Thyroid gland (tissue), 4 donors: ENCODE measurements around the gene ACBD4. TPM values are rescaled to one million over a fixed set of nuclear protein-coding genes. Genes with fewer than 3 reads are reported as not detected.
A peak's percentile ranks its signal among the peaks of the same experiment; 100 is the strongest.

Experiments used
- DNase-seq, 2 donors: peaks; one replicate each; pipeline ENCODE4 v3.0.0-alpha.2; 2019
- H3K27ac ChIP-seq, 3 donors: fragments of 200-600 bp; sonication (generic); 1 replicate in 2 of 3; 2 replicates in 1 of 3; pipeline ENCODE4 v1.5.1; 2016 to 2019; ENCODE audit warnings: mild to moderate bottlenecking in 1 of 3, moderate library complexity in 1 of 3
- H3K27me3 ChIP-seq: fragments of 200-600 bp; sonication (generic); one replicate; pipeline ENCODE4 v1.5.1; 2019
- H3K36me3 ChIP-seq, 2 donors: fragments of 200-600 bp; sonication (generic); one replicate each; pipeline ENCODE4 v1.5.1; 2016 to 2019
- H3K4me1 ChIP-seq, 2 donors: fragments of 200-600 bp; sonication (generic); one replicate each; pipeline ENCODE4 v1.5.1; 2017 to 2019
- H3K4me3 ChIP-seq, 3 donors: fragments of 200-600 bp; sonication (generic); replicated peaks in 1 of 3; 1 replicate in 2 of 3; 2 replicates in 1 of 3; pipeline ENCODE4 v1.5.1; 2016; ENCODE audit warnings: mild to moderate bottlenecking in 1 of 3
- H3K9me3 ChIP-seq: fragments of 200-600 bp; sonication (generic); one replicate; pipeline ENCODE4 v1.5.1; 2017
- CTCF ChIP-seq, 6 experiments: fragments of 200-600 bp in 3 of 6; fragments of 450-650 bp in 3 of 6; sonication (generic) in 3 of 6; IDR thresholded peaks; one replicate each; pipeline ENCODE4 v1.5.1; 2016 to 2019; ENCODE audit warnings: antibody characterized with exemption in 6 of 6, mild to moderate bottlenecking in 2 of 6, inconsistent platforms in 1 of 6, moderate library complexity in 1 of 6
- POLR2A ChIP-seq, 2 donors: fragments of 450-650 bp; IDR thresholded peaks; one replicate each; pipeline ENCODE4 v1.6.1; 2017; ENCODE audit warnings: antibody characterized with exemption in 2 of 2, mild to moderate bottlenecking in 2 of 2, moderate library complexity in 1 of 2
- WGBS, 2 donors: methylation state at CpG; one replicate each; pipeline ENCODE4 v1.1.5; 2017; 5-methylcytosine and 5-hydroxymethylcytosine counted together
- intact Hi-C: fragments of 100-400 bp; cut with DNase I; formaldehyde crosslinking; loops from one replicate; pipeline ENCODE4 v1.15.1; 2023
- total RNA-seq, 4 donors: library from RNA; depleted of rRNA; stranded (reverse); fragments of >200 nt; gene quantifications; one replicate each; pipeline ENCODE4 v1.2.3, GENCODE V29; 2016

ACBD4 gene
- total RNA-seq, 4 donors from 2014 or later, result 16.7 to 20.4 (median 17.7) TPM

GRCh38 chr17:45093444-45094110, 41.9 kb upstream of the ACBD4 start:
- H3K27ac ChIP-seq, result peak overlapping the region; percentile 45 to 96 (median 81)
- intact Hi-C loops, result no loop called here
- WGBS, 2 donors, result 62 to 78% methylated on average over 12 to 13 of the region's 13 CpGs
- peaks cover 34 to 61% of the 10 kb centered on the region in 2 donors for H3K36me3 ChIP-seq
- H3K27me3 ChIP-seq, result no peaks in the 10 kb centered on the region
- H3K4me3 ChIP-seq, result no peak overlapping the region
- TF ChIP-seq CTCF (IDR thresholded peaks at IDR 0.05), result no peak
- TF ChIP-seq POLR2A (IDR thresholded peaks at IDR 0.05), result no peak
- peak in 1 of 2 donors; percentile 33 for DNase-seq
- H3K9me3 ChIP-seq, result no peaks in the 10 kb centered on the region
- peaks cover 28 to 44% of the 10 kb centered on the region in 2 donors for H3K4me1 ChIP-seq

- DNase-seq, result no peak
- intact Hi-C loops, result loop anchor here (5.0 kb wide), 1 partner anchor 74 kb away; no protein-coding TSS in a partner anchor
- H3K4me1 ChIP-seq, result peaks cover 17 to 40% of the 10 kb centered on the region in 2 donors
- no peaks in the 10 kb centered on the region for H3K9me3 ChIP-seq
- TF ChIP-seq CTCF (IDR thresholded peaks at IDR 0.05) (peak in 1 of 6 experiments; percentile 23), POLR2A (IDR thresholded peaks at IDR 0.05) (no peak)
- no peak overlapping the region for H3K27ac ChIP-seq
- H3K36me3 ChIP-seq, result peaks cover 42 to 68% of the 10 kb centered on the region in 2 donors
- 68 to 86% methylated on average over 3 of the region's 3 CpGs for WGBS, 2 donors
- no peak overlapping the region for H3K4me3 ChIP-seq
- no peaks in the 10 kb centered on the region for H3K27me3 ChIP-seq
These were observed 39.3 kb upstream of the ACBD4 start for GRCh38 chr17:45096141-45096540.

- no peak for TF ChIP-seq CTCF (IDR thresholded peaks at IDR 0.05)
- no peak for TF ChIP-seq POLR2A (IDR thresholded peaks at IDR 0.05)
- intact Hi-C loops, result loop anchor here (5.0 kb wide), 1 partner anchor 75 kb away; no protein-coding TSS in a partner anchor
- Histone ChIP-seq H3K9me3 (no peaks in the 10 kb centered on the region), H3K36me3 (peaks cover 48 to 66% of the 10 kb centered on the region in 2 donors), H3K27me3 (no peaks in the 10 kb centered on the region), H3K4me3 (no peak overlapping the region), H3K4me1 (peaks cover 17 to 41% of the 10 kb centered on the region in 2 donors), H3K27ac (peak overlapping the region in 1 of 3 donors; percentile 4)
- 91 to 95% methylated on average over 11 of the region's 11 CpGs for WGBS, 2 donors
- no peak for DNase-seq
These were observed 38.6 kb upstream of the ACBD4 start for GRCh38 chr17:45096926-45097325.

GRCh38 chr17:45098081-45098868, 37.2 kb upstream of the ACBD4 start:
- no peak for TF ChIP-seq CTCF (IDR thresholded peaks at IDR 0.05)
- no peak for TF ChIP-seq POLR2A (IDR thresholded peaks at IDR 0.05)
- H3K9me3 ChIP-seq, result no peaks in the 10 kb centered on the region
- peaks cover 7 to 41% of the 10 kb centered on the region in 2 donors for H3K4me1 ChIP-seq
- 80 to 91% methylated on average over 9 to 13 of the region's 13 CpGs for WGBS, 2 donors
- intact Hi-C loops, result loop anchor here (5.0 kb wide), 1 partner anchor 76 kb away; no protein-coding TSS in a partner anchor
- peak overlapping the region in 1 of 3 donors; percentile 32 for H3K27ac ChIP-seq
- H3K27me3 ChIP-seq, result no peaks in the 10 kb centered on the region
- no peak for DNase-seq
- H3K4me3 ChIP-seq, result no peak overlapping the region
- peaks cover 52 to 72% of the 10 kb centered on the region in 2 donors for H3K36me3 ChIP-seq
